ENCODE measurements around the gene KRTAP5-2. TPM values are rescaled to one million over a fixed set of nuclear protein-coding genes. Genes with fewer than 3 reads are reported as not detected.

KRTAP5-2 gene
- total RNA-seq, 1 experiment from 2014 or later = not detected

DNA sequence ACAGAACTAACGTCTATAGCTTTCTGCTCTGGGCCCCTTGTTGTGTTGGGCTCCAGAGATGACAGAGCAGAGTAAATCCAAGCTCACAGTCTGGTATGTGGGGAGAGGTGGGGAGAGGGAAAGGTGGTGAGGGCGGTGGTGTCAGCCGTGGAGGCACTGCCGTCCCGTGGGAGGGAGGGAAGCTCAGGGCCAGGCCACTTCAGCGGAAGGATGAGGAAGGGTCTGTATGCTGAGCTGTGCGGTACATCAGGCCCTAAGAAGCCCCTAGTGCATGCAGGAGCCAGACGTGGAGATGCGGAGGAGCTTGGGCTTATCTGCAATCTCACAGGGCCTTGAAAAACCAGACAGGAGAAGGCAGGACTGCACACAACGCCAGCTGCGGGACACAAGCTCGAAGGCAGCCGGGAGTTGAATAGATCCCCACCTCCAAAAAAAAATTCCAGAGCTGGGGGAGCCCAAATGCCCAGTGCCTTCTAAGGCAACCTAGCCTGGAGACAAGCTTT is 33.0 kb upstream of the KRTAP5-2 start:
- Histone ChIP-seq H3K27ac (ENCODE audit: low read length) (no peak overlapping the region), H3K9ac (ENCODE audit: low read length) (no peak overlapping the region), H3K4me2 (ENCODE audit: low read length) (no peak overlapping the region), H3F3A (ENCODE audit: low read length, unreplicated experiment) (no peaks in the 10 kb centered on the region), H3K79me2 (ENCODE audit: low read length) (no peaks in the 10 kb centered on the region), H3K27me3 (ENCODE audit: low read length) (peaks cover 44% of the 10 kb centered on the region), H3K9me2 (replicated peaks; ENCODE audit: low read length) (no peaks in the 10 kb centered on the region), H2AFZ (ENCODE audit: low read length) (no peak overlapping the region), H3K36me3 (ENCODE audit: low read depth, low read length) (no peaks in the 10 kb centered on the region), H3K4me3 (ENCODE audit: low read length) (no peak overlapping the region), H3K9me3 (ENCODE audit: low read length) (no peaks in the 10 kb centered on the region), H4K20me1 (ENCODE audit: low read length) (no peaks in the 10 kb centered on the region), H3K4me1 (ENCODE audit: insufficient read depth, low read length) (no peaks in the 10 kb centered on the region)
- TF ChIP-seq EZH2 (IDR thresholded peaks at IDR 0.05; ENCODE audit: low read length, unreplicated experiment) (no peak), EZH2phosphoT487 (IDR thresholded peaks at IDR 0.05; ENCODE audit: borderline replicate concordance, low read length) (no peak)
- TF ChIP-seq, protein P1, sequence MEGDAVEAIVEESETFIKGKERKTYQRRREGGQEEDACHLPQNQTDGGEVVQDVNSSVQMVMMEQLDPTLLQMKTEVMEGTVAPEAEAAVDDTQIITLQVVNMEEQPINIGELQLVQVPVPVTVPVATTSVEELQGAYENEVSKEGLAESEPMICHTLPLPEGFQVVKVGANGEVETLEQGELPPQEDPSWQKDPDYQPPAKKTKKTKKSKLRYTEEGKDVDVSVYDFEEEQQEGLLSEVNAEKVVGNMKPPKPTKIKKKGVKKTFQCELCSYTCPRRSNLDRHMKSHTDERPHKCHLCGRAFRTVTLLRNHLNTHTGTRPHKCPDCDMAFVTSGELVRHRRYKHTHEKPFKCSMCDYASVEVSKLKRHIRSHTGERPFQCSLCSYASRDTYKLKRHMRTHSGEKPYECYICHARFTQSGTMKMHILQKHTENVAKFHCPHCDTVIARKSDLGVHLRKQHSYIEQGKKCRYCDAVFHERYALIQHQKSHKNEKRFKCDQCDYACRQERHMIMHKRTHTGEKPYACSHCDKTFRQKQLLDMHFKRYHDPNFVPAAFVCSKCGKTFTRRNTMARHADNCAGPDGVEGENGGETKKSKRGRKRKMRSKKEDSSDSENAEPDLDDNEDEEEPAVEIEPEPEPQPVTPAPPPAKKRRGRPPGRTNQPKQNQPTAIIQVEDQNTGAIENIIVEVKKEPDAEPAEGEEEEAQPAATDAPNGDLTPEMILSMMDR (conservative IDR thresholded peaks at IDR 0.05; ENCODE audit: low read depth, low read length) = no peak
- intact Hi-C loops (cut with micrococcal nuclease) = no loop called here
- ChIA-PET CTCF (interaction anchor here (0.6 to 0.9 kb wide), 2 partner anchors 9 to 175 kb away, joined by 3 read pairs; no protein-coding TSS in a partner anchor), POLR2A (ENCODE audit: unreplicated experiment) (no interaction called here)
- BruUV-seq (replicated peaks) = no TSS peak
- ATAC-seq (no peak), DNase-seq (no peak)

DNA sequence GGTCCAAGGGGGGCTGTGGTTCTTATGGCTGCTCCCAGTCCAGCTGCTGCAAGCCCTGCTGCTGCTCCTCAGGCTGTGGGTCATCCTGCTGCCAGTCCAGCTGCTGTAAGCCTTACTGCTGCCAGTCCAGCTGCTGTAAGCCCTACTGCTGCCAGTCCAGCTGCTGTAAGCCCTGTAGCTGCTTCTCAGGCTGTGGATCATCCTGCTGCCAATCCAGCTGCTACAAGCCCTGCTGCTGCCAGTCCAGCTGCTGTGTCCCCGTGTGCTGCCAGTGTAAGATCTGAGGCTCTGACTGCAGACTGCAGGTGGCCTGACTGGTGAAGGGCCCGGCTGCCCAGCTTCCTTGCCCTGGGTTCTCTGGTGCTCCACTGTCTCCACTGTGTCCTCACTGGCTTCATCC is 32.2 kb upstream of the KRTAP5-2 start:
- H3K4me1 ChIP-seq (ENCODE audit: insufficient read depth, low read length) = no peaks in the 10 kb centered on the region
- POLR2A ChIA-PET (ENCODE audit: unreplicated experiment) = interaction anchor here (0.6 kb wide), 1 partner anchor 41 kb away, joined by 3 read pairs; no protein-coding TSS in a partner anchor

More for the DNA sequence above, 32.2 kb upstream of the KRTAP5-2 start:
- no peak for ATAC-seq
- Histone ChIP-seq H3K9ac (ENCODE audit: low read length) (no peak overlapping the region), H3K9me2 (replicated peaks; ENCODE audit: low read length) (no peaks in the 10 kb centered on the region), H4K20me1 (ENCODE audit: low read length) (no peaks in the 10 kb centered on the region), H3F3A (ENCODE audit: low read length, unreplicated experiment) (no peaks in the 10 kb centered on the region), H3K9me3 (ENCODE audit: low read length) (no peaks in the 10 kb centered on the region), H3K36me3 (ENCODE audit: low read depth, low read length) (no peaks in the 10 kb centered on the region), H2AFZ (ENCODE audit: low read length) (no peak overlapping the region), H3K79me2 (ENCODE audit: low read length) (no peaks in the 10 kb centered on the region), H3K27ac (ENCODE audit: low read length) (no peak overlapping the region), H3K27me3 (ENCODE audit: low read length) (peaks cover 46% of the 10 kb centered on the region), H3K4me3 (ENCODE audit: low read length) (no peak overlapping the region), H3K4me2 (ENCODE audit: low read length) (no peak overlapping the region)
- TF ChIP-seq EZH2 (IDR thresholded peaks at IDR 0.05; ENCODE audit: low read length, unreplicated experiment) (no peak), EZH2phosphoT487 (IDR thresholded peaks at IDR 0.05; ENCODE audit: borderline replicate concordance, low read length) (no peak)
- TF ChIP-seq, protein P1 (conservative IDR thresholded peaks at IDR 0.05; ENCODE audit: low read depth, low read length) = no peak
- intact Hi-C loops (cut with micrococcal nuclease) = no loop called here
- no peak for DNase-seq
- BruUV-seq (replicated peaks) = no TSS peak
- CTCF ChIA-PET = no interaction called here

All from PC-3 (cell line).